Measurements from ENCODE around the gene PGK1. TPM values are rescaled to one million over a fixed set of nuclear protein-coding genes. Genes with fewer than 3 reads are reported as not detected.

The PGK1 gene
- total RNA-seq, 5 donors from 2014 or later (not counting 1 experiment from before 2014, with no cell fraction given): 199 to 264 (median 203) TPM

DNA sequence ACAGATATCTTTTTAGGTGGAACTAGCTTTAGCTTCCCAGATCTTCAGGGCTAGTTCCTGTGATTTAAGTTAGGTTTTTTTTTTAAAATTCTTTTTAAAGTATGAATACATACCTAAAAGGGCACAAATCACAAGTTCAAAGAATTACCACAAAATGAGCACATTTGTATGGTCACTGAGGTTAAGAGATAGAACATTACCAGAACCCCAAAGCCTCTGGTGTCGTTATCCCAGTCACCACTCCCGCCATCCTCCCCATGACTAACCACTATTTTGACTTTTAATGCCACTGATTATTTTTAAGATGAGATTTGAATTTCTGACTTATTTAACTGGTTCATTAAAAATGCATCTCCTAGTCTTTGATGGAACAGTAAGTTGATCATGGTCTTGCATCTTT, 5.4 kb downstream of the PGK1 start:
- ATAC-seq (replicated peaks in 1 of 4): no peak
- no peak overlapping the region for H3K27ac ChIP-seq (ENCODE audit: low read length)
- no CpG with 5 or more reads among the region's 2 CpGs for WGBS (ENCODE audit: insufficient coverage)
- Mint-ChIP-seq H3K27me3 (peaks cover 0 to 8% of the 10 kb centered on the region in 2 donors), H3K4me1 (peaks cover 64 to 70% (median 70%) of the 10 kb centered on the region in 3 donors), H3K4me3 (peak overlapping the region; percentile 81 to 94 (median 87)), H3K27ac (peak overlapping the region; percentile 8 to 39), H3K9me3 (no peaks in the 10 kb centered on the region), H3K36me3 (peaks cover 17% of the 10 kb centered on the region)
- no peaks in the 10 kb centered on the region for H3K27me3 ChIP-seq (replicated peaks in 1 of 2; ENCODE audit: control insufficient read depth in 2 of 2, extremely low read depth in 1 of 2, insufficient read depth in 2 of 2, low read length in 1 of 2)
- peaks cover 3 to 28% of the 10 kb centered on the region in 2 donors for H3K36me3 ChIP-seq (ENCODE audit: control insufficient read depth in 2 of 2, extremely low read depth in 1 of 2, insufficient read depth in 1 of 2, low read length in 1 of 2)
- no peaks in the 10 kb centered on the region for H3K9me3 ChIP-seq
- CTCF ChIA-PET: no interaction called here
- peaks cover 12 to 40% of the 10 kb centered on the region in 2 experiments for H3K4me1 ChIP-seq (ENCODE audit: control insufficient read depth in 1 of 2, extremely low read depth in 1 of 2, insufficient read depth in 2 of 2, low read length in 2 of 2)
- no peak overlapping the region for H3K4me3 ChIP-seq (ENCODE audit: control insufficient read depth in 1 of 2, extremely low read depth in 1 of 2, low read length in 1 of 2)
- no peak for DNase-seq
- POLR2A ChIA-PET: interaction anchor here in 1 of 2 donors (0.6 kb wide), 1 partner anchor 146 kb away, joined by 3 read pairs; no protein-coding TSS in a partner anchor

DNA sequence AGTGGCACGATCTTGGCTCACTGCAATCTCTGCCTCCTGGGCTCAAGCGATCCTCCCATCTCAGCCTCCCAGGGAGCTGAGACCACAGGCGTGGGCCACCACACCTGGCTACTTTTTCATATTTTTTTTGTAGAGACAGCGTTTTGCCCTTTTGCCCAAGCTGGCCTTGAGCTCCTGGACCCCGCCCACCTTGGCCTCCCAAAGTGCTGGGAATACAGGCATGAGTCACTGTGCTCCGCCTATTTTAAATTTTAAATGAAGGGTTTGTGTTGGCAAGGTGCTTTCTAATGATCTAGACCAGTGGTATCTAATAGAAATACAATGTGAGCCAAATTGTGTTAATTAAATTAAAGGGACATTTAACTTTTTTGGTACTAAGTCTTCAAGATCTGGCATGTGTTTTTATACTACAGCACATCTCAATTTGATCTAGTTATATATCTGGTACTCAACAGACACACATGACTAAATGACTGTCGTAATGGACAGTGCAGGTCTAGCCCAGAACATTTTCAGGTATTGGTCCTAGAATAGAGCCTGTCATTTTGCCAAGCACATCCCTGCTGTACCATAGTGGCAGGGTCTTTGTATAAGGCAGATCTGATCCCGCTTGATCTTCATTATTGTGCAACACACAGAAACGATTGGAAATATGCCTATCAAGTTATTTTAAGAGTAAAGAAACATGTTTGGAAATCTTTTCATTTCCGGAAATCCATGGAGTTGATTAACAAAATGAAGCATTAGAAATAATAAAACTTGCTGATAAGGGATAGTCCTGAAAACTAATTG, 7.3 kb downstream of the PGK1 start:
- ChIA-PET CTCF (interaction anchor here in 1 of 2 donors (0.7 kb wide), 1 partner anchor 232 kb away, joined by 6 read pairs; no protein-coding TSS in a partner anchor), POLR2A (interaction anchor here in 1 of 2 donors (0.6 kb wide), 1 partner anchor 86 kb away, joined by 3 read pairs; no protein-coding TSS in a partner anchor)
- H3K27ac Mint-ChIP-seq: no peak overlapping the region
- no peak overlapping the region for H3K4me3 ChIP-seq (ENCODE audit: control insufficient read depth in 1 of 2, extremely low read depth in 1 of 2, low read length in 1 of 2)
- H3K4me1 ChIP-seq (ENCODE audit: control insufficient read depth in 1 of 2, extremely low read depth in 1 of 2, insufficient read depth in 2 of 2, low read length in 2 of 2): peaks cover 10 to 36% of the 10 kb centered on the region in 2 experiments
- H3K9me3 ChIP-seq: no peaks in the 10 kb centered on the region
- no peaks in the 10 kb centered on the region for H3K9me3 Mint-ChIP-seq
- H3K36me3 Mint-ChIP-seq: peaks cover 26% of the 10 kb centered on the region
- ATAC-seq (replicated peaks in 1 of 4) (no peak), DNase-seq (no peak)
- no peaks in the 10 kb centered on the region for H3K27me3 ChIP-seq (replicated peaks in 1 of 2; ENCODE audit: control insufficient read depth in 2 of 2, extremely low read depth in 1 of 2, insufficient read depth in 2 of 2, low read length in 1 of 2)
- H3K36me3 ChIP-seq (ENCODE audit: control insufficient read depth in 2 of 2, extremely low read depth in 1 of 2, insufficient read depth in 1 of 2, low read length in 1 of 2): peaks cover 3 to 45% of the 10 kb centered on the region in 2 donors
- H3K27ac ChIP-seq (ENCODE audit: low read length): no peak overlapping the region
- 100% methylated on average over 1 of the region's 10 CpGs for WGBS (ENCODE audit: insufficient coverage)
- H3K4me1 Mint-ChIP-seq: peaks cover 70 to 76% (median 71%) of the 10 kb centered on the region in 3 donors
- no peak overlapping the region for H3K4me3 Mint-ChIP-seq
- peaks cover 0 to 3% of the 10 kb centered on the region in 2 donors for H3K27me3 Mint-ChIP-seq

DNA sequence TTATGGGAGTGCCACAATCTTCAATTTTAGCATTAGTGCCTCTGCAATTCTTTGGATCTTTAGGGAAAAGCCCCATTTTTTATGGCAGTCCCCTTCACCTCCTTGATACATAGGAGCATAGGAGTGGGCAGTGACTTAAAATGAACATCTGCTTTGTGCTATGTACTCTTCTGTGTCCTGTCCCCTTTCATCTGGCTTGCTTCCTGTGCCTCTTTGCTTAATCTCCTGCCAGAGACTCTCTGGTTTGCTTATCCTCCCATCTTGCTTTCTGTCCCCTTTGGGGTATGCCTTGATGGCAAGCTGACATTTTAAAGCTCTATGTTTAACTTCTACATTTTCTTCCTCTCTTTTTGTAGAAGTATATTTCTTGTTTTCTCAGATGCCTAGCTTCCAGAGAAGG, 12.3 kb downstream of the PGK1 start:
- H3K27ac Mint-ChIP-seq: peak overlapping the region; percentile 50 to 78
- peaks cover 54 to 73% (median 63%) of the 10 kb centered on the region in 3 donors for H3K4me1 Mint-ChIP-seq
- POLR2A ChIA-PET: no interaction called here

DNA sequence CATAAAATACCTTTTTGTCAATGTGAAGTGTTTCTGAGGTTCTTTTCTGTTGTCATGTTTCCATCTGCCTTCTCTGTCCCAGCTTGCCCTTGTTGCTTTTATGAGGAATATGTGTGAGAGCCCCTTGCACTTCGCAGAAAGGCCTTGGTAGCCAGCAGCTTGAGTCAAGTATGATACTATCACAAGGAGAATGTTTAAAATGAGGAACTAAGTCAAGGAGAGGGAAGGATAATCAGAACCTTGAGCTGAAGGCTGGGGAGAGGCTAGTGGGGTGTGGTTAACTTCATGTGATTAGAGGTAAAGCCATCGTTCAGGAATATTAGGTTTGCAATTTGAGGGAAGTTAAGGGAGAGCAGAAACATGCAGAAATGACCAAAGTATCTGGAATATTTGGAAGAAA, 12.7 kb downstream of the PGK1 start:
- H3K27ac Mint-ChIP-seq: peak overlapping the region; percentile 50 to 78
- peaks cover 47% of the 10 kb centered on the region for H3K36me3 Mint-ChIP-seq
- H3K4me1 Mint-ChIP-seq: peaks cover 52 to 71% (median 61%) of the 10 kb centered on the region in 3 donors
- no peaks in the 10 kb centered on the region for H3K9me3 ChIP-seq
- peak overlapping the region in 1 of 3 donors; percentile 0 for H3K4me3 Mint-ChIP-seq
- H3K9me3 Mint-ChIP-seq: no peaks in the 10 kb centered on the region
- no peaks in the 10 kb centered on the region for H3K27me3 ChIP-seq (replicated peaks in 1 of 2; ENCODE audit: control insufficient read depth in 2 of 2, extremely low read depth in 1 of 2, insufficient read depth in 2 of 2, low read length in 1 of 2)
- ATAC-seq (replicated peaks in 1 of 4) (no peak), DNase-seq (no peak)
- no peak overlapping the region for H3K4me3 ChIP-seq (ENCODE audit: control insufficient read depth in 1 of 2, extremely low read depth in 1 of 2, low read length in 1 of 2)
- H3K36me3 ChIP-seq (ENCODE audit: control insufficient read depth in 2 of 2, extremely low read depth in 1 of 2, insufficient read depth in 1 of 2, low read length in 1 of 2): peaks cover 3 to 88% of the 10 kb centered on the region in 2 donors
- CTCF ChIA-PET: interaction anchor here in 1 of 2 donors (1.3 kb wide), 1 partner anchor 965 kb away, joined by 3 read pairs; no protein-coding TSS in a partner anchor
- no peak overlapping the region for H3K27ac ChIP-seq (ENCODE audit: low read length)
- 100% methylated on average over 1 of the region's 2 CpGs for WGBS (ENCODE audit: insufficient coverage)
- POLR2A ChIA-PET: no interaction called here
- H3K4me1 ChIP-seq (ENCODE audit: control insufficient read depth in 1 of 2, extremely low read depth in 1 of 2, insufficient read depth in 2 of 2, low read length in 2 of 2): peaks cover 0 to 15% of the 10 kb centered on the region in 2 experiments
- peaks cover 0 to 8% of the 10 kb centered on the region in 2 donors for H3K27me3 Mint-ChIP-seq

More for the DNA sequence above, 12.3 kb downstream of the PGK1 start:
- no peak for DNase-seq
- CTCF ChIA-PET: interaction anchor here (0.7 to 1.3 kb wide), 2 partner anchors 392 to 966 kb away, joined by 3 to 4 read pairs; no protein-coding TSS in a partner anchor
- Mint-ChIP-seq H3K9me3 (no peaks in the 10 kb centered on the region), H3K36me3 (peaks cover 48% of the 10 kb centered on the region), H3K4me3 (peak overlapping the region in 1 of 3 donors; percentile 0), H3K27me3 (peaks cover 0 to 11% of the 10 kb centered on the region in 2 donors)
- Histone ChIP-seq H3K27ac (ENCODE audit: low read length) (no peak overlapping the region), H3K4me3 (ENCODE audit: control insufficient read depth in 1 of 2, extremely low read depth in 1 of 2, low read length in 1 of 2) (no peak overlapping the region), H3K27me3 (replicated peaks in 1 of 2; ENCODE audit: control insufficient read depth in 2 of 2, extremely low read depth in 1 of 2, insufficient read depth in 2 of 2, low read length in 1 of 2) (no peaks in the 10 kb centered on the region), H3K9me3 (no peaks in the 10 kb centered on the region), H3K4me1 (ENCODE audit: control insufficient read depth in 1 of 2, extremely low read depth in 1 of 2, insufficient read depth in 2 of 2, low read length in 2 of 2) (peaks cover 0 to 15% of the 10 kb centered on the region in 2 experiments), H3K36me3 (ENCODE audit: control insufficient read depth in 2 of 2, extremely low read depth in 1 of 2, insufficient read depth in 1 of 2, low read length in 1 of 2) (peaks cover 3 to 84% of the 10 kb centered on the region in 2 donors)
- ATAC-seq (replicated peaks in 1 of 4): peak in 2 of 4 experiments; percentile 32 to 34

DNA sequence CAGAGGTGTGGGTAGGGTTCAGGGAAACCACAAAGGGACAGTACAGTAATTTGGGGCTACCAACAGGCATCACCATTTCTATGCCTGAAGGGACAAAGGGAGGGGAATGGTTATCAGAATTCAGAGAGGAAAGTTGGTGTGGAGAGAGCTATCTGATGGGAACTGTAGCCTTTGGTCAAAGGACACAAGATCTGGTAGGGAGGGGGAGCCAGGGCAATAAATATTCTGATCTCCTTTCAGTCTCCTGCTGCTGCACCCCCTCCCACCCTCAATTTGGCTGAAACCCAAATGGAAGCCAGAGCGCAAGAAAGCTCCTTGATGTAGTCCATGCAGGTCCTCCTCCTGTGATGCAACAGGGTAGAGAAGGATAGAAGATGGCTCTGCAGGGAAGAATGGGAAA, 14.6 kb downstream of the PGK1 start:
- no CpG with 5 or more reads among the region's 1 CpG for WGBS (ENCODE audit: insufficient coverage)
- Mint-ChIP-seq H3K27me3 (peaks cover 0 to 8% of the 10 kb centered on the region in 2 donors), H3K36me3 (peaks cover 57% of the 10 kb centered on the region), H3K4me3 (no peak overlapping the region), H3K9me3 (no peaks in the 10 kb centered on the region), H3K4me1 (peaks cover 47 to 74% (median 55%) of the 10 kb centered on the region in 3 donors), H3K27ac (peak overlapping the region; percentile 29 to 61)
- Histone ChIP-seq H3K27ac (ENCODE audit: low read length) (no peak overlapping the region), H3K4me3 (ENCODE audit: control insufficient read depth in 1 of 2, extremely low read depth in 1 of 2, low read length in 1 of 2) (no peak overlapping the region), H3K9me3 (no peaks in the 10 kb centered on the region), H3K4me1 (ENCODE audit: control insufficient read depth in 1 of 2, extremely low read depth in 1 of 2, insufficient read depth in 2 of 2, low read length in 2 of 2) (peaks cover 0 to 11% of the 10 kb centered on the region in 2 experiments), H3K27me3 (replicated peaks in 1 of 2; ENCODE audit: control insufficient read depth in 2 of 2, extremely low read depth in 1 of 2, insufficient read depth in 2 of 2, low read length in 1 of 2) (no peaks in the 10 kb centered on the region), H3K36me3 (ENCODE audit: control insufficient read depth in 2 of 2, extremely low read depth in 1 of 2, insufficient read depth in 1 of 2, low read length in 1 of 2) (peaks cover 0 to 84% of the 10 kb centered on the region in 2 donors)
- ChIA-PET CTCF (no interaction called here), POLR2A (no interaction called here)
- ATAC-seq (replicated peaks in 1 of 4) (no peak), DNase-seq (no peak)

DNA sequence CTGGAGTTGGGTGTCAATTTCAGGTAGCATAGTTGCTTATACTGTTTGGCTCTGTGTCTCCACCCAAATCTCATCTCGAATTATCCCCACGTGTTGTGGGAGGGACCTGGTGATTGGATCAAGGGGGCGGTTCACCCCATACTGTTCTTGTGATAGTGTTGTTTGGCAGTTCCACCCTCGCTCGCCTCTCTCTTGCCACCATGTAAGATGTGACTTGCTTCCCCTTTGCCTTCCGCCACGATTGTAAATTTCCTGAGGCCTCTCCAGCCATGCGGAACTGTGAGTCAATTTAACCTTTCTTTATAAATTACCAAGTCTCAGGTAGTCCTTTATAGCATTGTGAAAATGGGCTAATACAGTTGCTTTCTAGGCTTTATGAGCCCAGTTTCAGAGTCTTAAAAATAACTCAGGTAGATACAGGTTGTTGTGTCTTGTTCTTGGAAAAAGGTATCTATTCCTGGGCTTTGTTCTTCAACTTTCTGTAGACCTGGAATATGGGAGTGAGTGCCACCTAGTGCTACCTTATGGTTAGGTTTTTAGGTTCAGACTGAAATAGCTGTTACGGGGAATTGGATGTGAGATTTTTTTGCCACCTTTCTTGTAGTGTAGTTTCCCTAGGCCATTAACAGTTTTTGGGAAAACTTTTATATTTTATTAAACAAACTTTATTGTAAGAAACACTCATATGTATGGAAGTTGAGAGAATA, 15.6 kb downstream of the PGK1 start:
- Mint-ChIP-seq H3K9me3 (no peaks in the 10 kb centered on the region), H3K36me3 (peaks cover 64% of the 10 kb centered on the region), H3K27ac (peak overlapping the region; percentile 30 to 68), H3K4me1 (peaks cover 42 to 73% (median 51%) of the 10 kb centered on the region in 3 donors), H3K27me3 (peaks cover 0 to 8% of the 10 kb centered on the region in 2 donors), H3K4me3 (no peak overlapping the region)
- ChIA-PET POLR2A (no interaction called here), CTCF (no interaction called here)
- no CpG with 5 or more reads among the region's 9 CpGs for WGBS (ENCODE audit: insufficient coverage)
- peaks cover 0 to 11% of the 10 kb centered on the region in 2 experiments for H3K4me1 ChIP-seq (ENCODE audit: control insufficient read depth in 1 of 2, extremely low read depth in 1 of 2, insufficient read depth in 2 of 2, low read length in 2 of 2)
- H3K27me3 ChIP-seq (replicated peaks in 1 of 2; ENCODE audit: control insufficient read depth in 2 of 2, extremely low read depth in 1 of 2, insufficient read depth in 2 of 2, low read length in 1 of 2): no peaks in the 10 kb centered on the region
- ATAC-seq (replicated peaks in 1 of 4): peak in 1 of 4 experiments; percentile 36
- H3K36me3 ChIP-seq (ENCODE audit: control insufficient read depth in 2 of 2, extremely low read depth in 1 of 2, insufficient read depth in 1 of 2, low read length in 1 of 2): peaks cover 0 to 84% of the 10 kb centered on the region in 2 donors
- no peaks in the 10 kb centered on the region for H3K9me3 ChIP-seq
- no peak overlapping the region for H3K4me3 ChIP-seq (ENCODE audit: control insufficient read depth in 1 of 2, extremely low read depth in 1 of 2, low read length in 1 of 2)
- H3K27ac ChIP-seq (ENCODE audit: low read length): no peak overlapping the region
- DNase-seq: peak in 1 of 35 experiments; percentile 28

All from T-cell (primary cell).